GM23338 (cell line): ENCODE results near the gene HOXA11. TPM values are rescaled to one million over a fixed set of nuclear protein-coding genes. Genes with fewer than 3 reads are reported as not detected.

Source experiments
- CREB1 ChIP-seq: fragments of 250-450 bp; sonication (Bioruptor Pico); IDR thresholded peaks from 2 replicates; pipeline ENCODE4 v1.5.0; 2020; ENCODE audit warnings: low read depth, mild to moderate bottlenecking, moderate library complexity
- EZH2 ChIP-seq: fragments of 200-600 bp; sonication (generic); IDR thresholded peaks from one replicate; pipeline ENCODE4 v1.8.0; 2017; ENCODE audit warnings: antibody characterized with exemption, mild to moderate bottlenecking, low read depth; ENCODE audit not compliant: unreplicated experiment
- EZH2phosphoT487 ChIP-seq: fragments of 200-600 bp; sonication (generic); IDR thresholded peaks from one replicate; pipeline ENCODE4 v1.8.1; 2018; ENCODE audit warnings: antibody characterized with exemption; ENCODE audit not compliant: unreplicated experiment
- NANOG ChIP-seq: IDR thresholded peaks from 2 replicates; pipeline ENCODE4 v1.6.1; 2016; ENCODE audit warnings: antibody characterized with exemption, borderline replicate concordance
- POLR2AphosphoS5 ChIP-seq: IDR thresholded peaks from 2 replicates; pipeline ENCODE4 v1.6.1; 2016; ENCODE audit warnings: antibody characterized with exemption, low read depth
- STAT1 ChIP-seq: IDR thresholded peaks from one replicate; pipeline ENCODE4 v1.6.1; 2016; ENCODE audit warnings: antibody characterized with exemption; ENCODE audit not compliant: unreplicated experiment
- ZNF114 ChIP-seq: fragments of 250-450 bp; sonication (Bioruptor Pico); IDR thresholded peaks from 2 replicates; pipeline ENCODE4 v1.5.0; 2020; ENCODE audit warnings: mild to moderate bottlenecking, moderate library complexity
- polyA plus RNA-seq: library from polyadenylated mRNA; unstranded; fragments of >200 nt; fragmentation: Nextera tagmentation; extraction: Ambion mirVana; gene quantifications from 2 replicates; pipeline ENCODE4 v1.2.1, GENCODE V29; 2016
- total RNA-seq: library from RNA; depleted of rRNA; stranded (reverse); fragments of >200 nt; shearing (Covaris generic); gene quantifications from 2 replicates; pipeline ENCODE4 v1.2.3, GENCODE V29; 2014
- TF ChIP-seq, protein P1 (sequence below): fragments of 250-450 bp; sonication (Bioruptor Pico); IDR thresholded peaks from 2 replicates; pipeline ENCODE4 v1.5.0; 2020; ENCODE audit warnings: mild to moderate bottlenecking, moderate library complexity
- TF ChIP-seq, protein P2 (sequence below), 2 experiments: fragments of 200-600 bp in 1 of 2; sonication (generic) in 1 of 2; conservative IDR thresholded peaks; 2 replicates each; pipeline versions ENCODE4 v1.5.1 to v1.6.1; 2016 to 2017; ENCODE audit warnings: antibody characterized with exemption in 2 of 2, low read depth in 2 of 2, mild to moderate bottlenecking in 2 of 2, moderate library complexity in 1 of 2
- TF ChIP-seq, protein P3 (sequence below): IDR thresholded peaks from 2 replicates; pipeline ENCODE4 v1.6.1; 2016; ENCODE audit warnings: antibody characterized with exemption

Gene HOXA11
- total and polyA plus RNA-seq, 2 experiments from 2014 or later, result not detected

DNA sequence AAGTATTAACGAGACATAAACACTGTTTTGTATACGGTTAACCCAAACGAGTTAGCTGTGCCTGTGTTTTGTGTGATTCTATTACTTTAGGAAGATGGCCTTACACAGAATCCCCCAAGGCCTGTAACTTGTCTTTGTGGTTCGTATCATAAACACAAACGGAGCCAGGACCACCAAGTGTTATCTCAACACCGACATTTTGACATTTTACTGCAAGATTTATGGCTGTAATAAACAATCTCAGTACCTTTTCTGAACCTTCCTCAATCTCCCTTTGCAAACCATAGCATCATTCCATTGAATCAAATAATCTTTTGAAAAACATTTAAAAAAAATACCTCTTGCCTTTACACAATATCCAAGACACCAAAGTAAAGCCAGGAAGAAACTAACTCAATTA is 52.1 kb downstream of the HOXA11 start (continued):
- TF ChIP-seq, protein P1, sequence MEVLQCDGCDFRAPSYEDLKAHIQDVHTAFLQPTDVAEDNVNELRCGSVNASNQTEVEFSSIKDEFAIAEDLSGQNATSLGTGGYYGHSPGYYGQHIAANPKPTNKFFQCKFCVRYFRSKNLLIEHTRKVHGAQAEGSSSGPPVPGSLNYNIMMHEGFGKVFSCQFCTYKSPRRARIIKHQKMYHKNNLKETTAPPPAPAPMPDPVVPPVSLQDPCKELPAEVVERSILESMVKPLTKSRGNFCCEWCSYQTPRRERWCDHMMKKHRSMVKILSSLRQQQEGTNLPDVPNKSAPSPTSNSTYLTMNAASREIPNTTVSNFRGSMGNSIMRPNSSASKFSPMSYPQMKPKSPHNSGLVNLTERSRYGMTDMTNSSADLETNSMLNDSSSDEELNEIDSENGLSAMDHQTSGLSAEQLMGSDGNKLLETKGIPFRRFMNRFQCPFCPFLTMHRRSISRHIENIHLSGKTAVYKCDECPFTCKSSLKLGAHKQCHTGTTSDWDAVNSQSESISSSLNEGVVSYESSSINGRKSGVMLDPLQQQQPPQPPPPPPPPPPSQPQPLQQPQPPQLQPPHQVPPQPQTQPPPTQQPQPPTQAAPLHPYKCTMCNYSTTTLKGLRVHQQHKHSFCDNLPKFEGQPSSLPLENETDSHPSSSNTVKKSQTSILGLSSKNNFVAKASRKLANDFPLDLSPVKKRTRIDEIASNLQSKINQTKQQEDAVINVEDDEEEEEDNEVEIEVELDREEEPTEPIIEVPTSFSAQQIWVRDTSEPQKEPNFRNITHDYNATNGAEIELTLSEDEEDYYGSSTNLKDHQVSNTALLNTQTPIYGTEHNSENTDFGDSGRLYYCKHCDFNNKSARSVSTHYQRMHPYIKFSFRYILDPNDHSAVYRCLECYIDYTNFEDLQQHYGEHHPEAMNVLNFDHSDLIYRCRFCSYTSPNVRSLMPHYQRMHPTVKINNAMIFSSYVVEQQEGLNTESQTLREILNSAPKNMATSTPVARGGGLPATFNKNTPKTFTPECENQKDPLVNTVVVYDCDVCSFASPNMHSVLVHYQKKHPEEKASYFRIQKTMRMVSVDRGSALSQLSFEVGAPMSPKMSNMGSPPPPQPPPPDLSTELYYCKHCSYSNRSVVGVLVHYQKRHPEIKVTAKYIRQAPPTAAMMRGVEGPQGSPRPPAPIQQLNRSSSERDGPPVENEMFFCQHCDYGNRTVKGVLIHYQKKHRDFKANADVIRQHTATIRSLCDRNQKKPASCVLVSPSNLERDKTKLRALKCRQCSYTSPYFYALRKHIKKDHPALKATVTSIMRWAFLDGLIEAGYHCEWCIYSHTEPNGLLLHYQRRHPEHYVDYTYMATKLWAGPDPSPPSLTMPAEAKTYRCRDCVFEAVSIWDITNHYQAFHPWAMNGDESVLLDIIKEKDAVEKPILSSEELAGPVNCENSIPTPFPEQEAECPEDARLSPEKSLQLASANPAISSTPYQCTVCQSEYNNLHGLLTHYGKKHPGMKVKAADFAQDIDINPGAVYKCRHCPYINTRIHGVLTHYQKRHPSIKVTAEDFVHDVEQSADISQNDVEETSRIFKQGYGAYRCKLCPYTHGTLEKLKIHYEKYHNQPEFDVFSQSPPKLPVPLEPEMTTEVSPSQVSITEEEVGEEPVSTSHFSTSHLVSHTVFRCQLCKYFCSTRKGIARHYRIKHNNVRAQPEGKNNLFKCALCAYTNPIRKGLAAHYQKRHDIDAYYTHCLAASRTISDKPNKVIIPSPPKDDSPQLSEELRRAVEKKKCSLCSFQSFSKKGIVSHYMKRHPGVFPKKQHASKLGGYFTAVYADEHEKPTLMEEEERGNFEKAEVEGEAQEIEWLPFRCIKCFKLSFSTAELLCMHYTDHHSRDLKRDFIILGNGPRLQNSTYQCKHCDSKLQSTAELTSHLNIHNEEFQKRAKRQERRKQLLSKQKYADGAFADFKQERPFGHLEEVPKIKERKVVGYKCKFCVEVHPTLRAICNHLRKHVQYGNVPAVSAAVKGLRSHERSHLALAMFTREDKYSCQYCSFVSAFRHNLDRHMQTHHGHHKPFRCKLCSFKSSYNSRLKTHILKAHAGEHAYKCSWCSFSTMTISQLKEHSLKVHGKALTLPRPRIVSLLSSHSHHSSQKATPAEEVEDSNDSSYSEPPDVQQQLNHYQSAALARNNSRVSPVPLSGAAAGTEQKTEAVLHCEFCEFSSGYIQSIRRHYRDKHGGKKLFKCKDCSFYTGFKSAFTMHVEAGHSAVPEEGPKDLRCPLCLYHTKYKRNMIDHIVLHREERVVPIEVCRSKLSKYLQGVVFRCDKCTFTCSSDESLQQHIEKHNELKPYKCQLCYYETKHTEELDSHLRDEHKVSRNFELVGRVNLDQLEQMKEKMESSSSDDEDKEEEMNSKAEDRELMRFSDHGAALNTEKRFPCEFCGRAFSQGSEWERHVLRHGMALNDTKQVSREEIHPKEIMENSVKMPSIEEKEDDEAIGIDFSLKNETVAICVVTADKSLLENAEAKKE (CRISPR knock-in tag), result no peak
- TF ChIP-seq NANOG (no peak), EZH2 (no peak), STAT1 (no peak), EZH2phosphoT487 (no peak), POLR2AphosphoS5 (no peak), ZNF114 (no peak), CREB1 (no peak)
- TF ChIP-seq, protein P2, sequence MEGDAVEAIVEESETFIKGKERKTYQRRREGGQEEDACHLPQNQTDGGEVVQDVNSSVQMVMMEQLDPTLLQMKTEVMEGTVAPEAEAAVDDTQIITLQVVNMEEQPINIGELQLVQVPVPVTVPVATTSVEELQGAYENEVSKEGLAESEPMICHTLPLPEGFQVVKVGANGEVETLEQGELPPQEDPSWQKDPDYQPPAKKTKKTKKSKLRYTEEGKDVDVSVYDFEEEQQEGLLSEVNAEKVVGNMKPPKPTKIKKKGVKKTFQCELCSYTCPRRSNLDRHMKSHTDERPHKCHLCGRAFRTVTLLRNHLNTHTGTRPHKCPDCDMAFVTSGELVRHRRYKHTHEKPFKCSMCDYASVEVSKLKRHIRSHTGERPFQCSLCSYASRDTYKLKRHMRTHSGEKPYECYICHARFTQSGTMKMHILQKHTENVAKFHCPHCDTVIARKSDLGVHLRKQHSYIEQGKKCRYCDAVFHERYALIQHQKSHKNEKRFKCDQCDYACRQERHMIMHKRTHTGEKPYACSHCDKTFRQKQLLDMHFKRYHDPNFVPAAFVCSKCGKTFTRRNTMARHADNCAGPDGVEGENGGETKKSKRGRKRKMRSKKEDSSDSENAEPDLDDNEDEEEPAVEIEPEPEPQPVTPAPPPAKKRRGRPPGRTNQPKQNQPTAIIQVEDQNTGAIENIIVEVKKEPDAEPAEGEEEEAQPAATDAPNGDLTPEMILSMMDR (conservative IDR thresholded peaks at IDR 0.05; ENCODE audit: low read depth in 2 of 2), result no peak
- TF ChIP-seq, protein P3, sequence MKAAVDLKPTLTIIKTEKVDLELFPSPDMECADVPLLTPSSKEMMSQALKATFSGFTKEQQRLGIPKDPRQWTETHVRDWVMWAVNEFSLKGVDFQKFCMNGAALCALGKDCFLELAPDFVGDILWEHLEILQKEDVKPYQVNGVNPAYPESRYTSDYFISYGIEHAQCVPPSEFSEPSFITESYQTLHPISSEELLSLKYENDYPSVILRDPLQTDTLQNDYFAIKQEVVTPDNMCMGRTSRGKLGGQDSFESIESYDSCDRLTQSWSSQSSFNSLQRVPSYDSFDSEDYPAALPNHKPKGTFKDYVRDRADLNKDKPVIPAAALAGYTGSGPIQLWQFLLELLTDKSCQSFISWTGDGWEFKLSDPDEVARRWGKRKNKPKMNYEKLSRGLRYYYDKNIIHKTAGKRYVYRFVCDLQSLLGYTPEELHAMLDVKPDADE, result no peak
